ENCODE measurements around the gene WNT2B. TPM values are rescaled to one million over a fixed set of nuclear protein-coding genes. Genes with fewer than 3 reads are reported as not detected.

The WNT2B gene
- total RNA-seq, 1 experiment from 2014 or later: 0.68 TPM

GRCh38 chr1:112492076-112492475 is 16.7 kb upstream of the WNT2B start:
- Histone ChIP-seq H3K18ac (ENCODE audit: insufficient read length, low read depth, low read length) (no peak overlapping the region), H2BK5ac (ENCODE audit: insufficient read length, low read length) (no peak overlapping the region), H3K9me3 (ENCODE audit: control insufficient read depth, low read depth, low read length) (no peaks in the 10 kb centered on the region), H4K91ac (ENCODE audit: insufficient read length, low read depth, low read length) (no peak overlapping the region), H4K8ac (replicated peaks; ENCODE audit: insufficient read length, low read depth, low read length) (no peak overlapping the region), H2AFZ (ENCODE audit: low read length) (no peak overlapping the region), H3K23ac (ENCODE audit: insufficient read length, low read depth, low read length) (no peak overlapping the region), H3K23me2 (ENCODE audit: insufficient read length, low read depth, low read length, poor library complexity, severe bottlenecking) (no peaks in the 10 kb centered on the region), H3T11ph (ENCODE audit: low read length) (no peak overlapping the region), H3K27me3 (ENCODE audit: insufficient read depth, low read length) (peaks cover 3% of the 10 kb centered on the region; the same call in 1 of the 2 replicates), H2BK12ac (ENCODE audit: insufficient read length, low read depth, low read length) (no peak overlapping the region), H3K56ac (ENCODE audit: insufficient read length, low read depth, low read length) (no peak overlapping the region), H3K14ac (ENCODE audit: insufficient read depth, low read length) (no peak overlapping the region), H3K4me1 (ENCODE audit: insufficient read depth, low read length) (no peaks in the 10 kb centered on the region), H4K20me1 (ENCODE audit: control insufficient read depth, insufficient read depth, insufficient read length) (no peaks in the 10 kb centered on the region), H3K27ac (ENCODE audit: insufficient read length, low read depth, low read length) (no peak overlapping the region), H3K4ac (ENCODE audit: low read depth, low read length) (no peak overlapping the region), H2AK5ac (ENCODE audit: insufficient read length, low read length) (no peak overlapping the region), H3K9ac (ENCODE audit: extremely low read depth, insufficient read length, low read length) (no peak overlapping the region), H2BK20ac (ENCODE audit: low read depth, low read length, poor library complexity, severe bottlenecking) (no peak overlapping the region), H2BK120ac (ENCODE audit: low read depth, low read length, poor library complexity, severe bottlenecking) (no peak overlapping the region), H3K79me1 (ENCODE audit: insufficient read depth, low read depth, low read length, poor library complexity, severe bottlenecking) (no peaks in the 10 kb centered on the region), H3K4me2 (ENCODE audit: insufficient read depth, insufficient read length, low read length) (no peak overlapping the region), H4K5ac (ENCODE audit: insufficient read length, low read depth, low read length) (no peak overlapping the region), H2BK15ac (ENCODE audit: low read depth, low read length) (no peak overlapping the region), H3K79me2 (ENCODE audit: insufficient read depth, low read length) (no peaks in the 10 kb centered on the region)
- H3K9me3 Mint-ChIP-seq: no peaks in the 10 kb centered on the region
- no peaks in the 10 kb centered on the region for H3K36me3 Mint-ChIP-seq (ENCODE audit: insufficient read depth in 1 of 3, low read depth in 3 of 3)
- H3K4me3 Mint-ChIP-seq: no peak overlapping the region
- no peak for DNase-seq
- H3K27ac Mint-ChIP-seq: no peak overlapping the region
- peaks cover 42% of the 10 kb centered on the region for H3K27me3 Mint-ChIP-seq (ENCODE audit: low read depth)
- TF ChIP-seq, protein P1, sequence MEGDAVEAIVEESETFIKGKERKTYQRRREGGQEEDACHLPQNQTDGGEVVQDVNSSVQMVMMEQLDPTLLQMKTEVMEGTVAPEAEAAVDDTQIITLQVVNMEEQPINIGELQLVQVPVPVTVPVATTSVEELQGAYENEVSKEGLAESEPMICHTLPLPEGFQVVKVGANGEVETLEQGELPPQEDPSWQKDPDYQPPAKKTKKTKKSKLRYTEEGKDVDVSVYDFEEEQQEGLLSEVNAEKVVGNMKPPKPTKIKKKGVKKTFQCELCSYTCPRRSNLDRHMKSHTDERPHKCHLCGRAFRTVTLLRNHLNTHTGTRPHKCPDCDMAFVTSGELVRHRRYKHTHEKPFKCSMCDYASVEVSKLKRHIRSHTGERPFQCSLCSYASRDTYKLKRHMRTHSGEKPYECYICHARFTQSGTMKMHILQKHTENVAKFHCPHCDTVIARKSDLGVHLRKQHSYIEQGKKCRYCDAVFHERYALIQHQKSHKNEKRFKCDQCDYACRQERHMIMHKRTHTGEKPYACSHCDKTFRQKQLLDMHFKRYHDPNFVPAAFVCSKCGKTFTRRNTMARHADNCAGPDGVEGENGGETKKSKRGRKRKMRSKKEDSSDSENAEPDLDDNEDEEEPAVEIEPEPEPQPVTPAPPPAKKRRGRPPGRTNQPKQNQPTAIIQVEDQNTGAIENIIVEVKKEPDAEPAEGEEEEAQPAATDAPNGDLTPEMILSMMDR (conservative IDR thresholded peaks at IDR 0.05): no peak
- H3K4me1 Mint-ChIP-seq: peaks cover 0 to 3% of the 10 kb centered on the region in 2 experiments; a peak in 1 of 4 replicates
- no CpG with 5 or more reads among the region's 1 CpG for WGBS (ENCODE audit: extremely low coverage, insufficient read length, low lambda C conversion rate)
